Transverse colon (tissue), 4 donors: Measurements from ENCODE around the gene ABCF1. TPM values are rescaled to one million over a fixed set of nuclear protein-coding genes. Genes with fewer than 3 reads are reported as not detected.

Source experiments
- DNase-seq: peaks from one replicate; pipeline ENCODE4 v3.0.0-alpha.2; 2019
- H3K27ac ChIP-seq, 4 donors: fragments of 200-600 bp; sonication (generic); 2 replicates each; pipeline ENCODE4 v1.5.1; 2016 to 2018; ENCODE audit warnings: inconsistent platforms in 4 of 4
- H3K27me3 ChIP-seq: fragments of 200-600 bp; sonication (generic); 2 replicates; pipeline ENCODE4 v1.5.1; 2017; ENCODE audit warnings: inconsistent platforms
- H3K36me3 ChIP-seq, 4 donors: fragments of 200-600 bp; sonication (generic); 2 replicates each; pipeline ENCODE4 v1.5.1; 2017 to 2019; ENCODE audit warnings: inconsistent platforms in 4 of 4
- H3K4me1 ChIP-seq, 4 donors: fragments of 200-600 bp; sonication (generic); 2 replicates each; pipeline ENCODE4 v1.5.1; 2017 to 2020; ENCODE audit warnings: inconsistent platforms in 4 of 4
- H3K4me3 ChIP-seq, 4 donors: fragments of 200-600 bp; sonication (generic); 1 replicate in 1 of 4; 2 replicates in 3 of 4; pipeline versions ENCODE4 v1.5.1 to v1.6.1; 2017 to 2019; ENCODE audit warnings: inconsistent platforms in 4 of 4
- H3K9me3 ChIP-seq, 2 donors: fragments of 200-600 bp; sonication (generic); 2 replicates each; pipeline ENCODE4 v1.5.1; 2017 to 2019; ENCODE audit warnings: inconsistent platforms in 2 of 2
- EP300 ChIP-seq: sonication (generic); formaldehyde crosslinking; IDR thresholded peaks from one replicate; pipeline ENCODE4 v1.6.1; 2017; ENCODE audit warnings: antibody characterized with exemption, low read depth
- POLR2A ChIP-seq: fragments of 450-650 bp; IDR thresholded peaks from one replicate; pipeline ENCODE4 v1.6.1; 2016; ENCODE audit warnings: antibody characterized with exemption, mild to moderate bottlenecking, moderate library complexity
- POLR2AphosphoS5 ChIP-seq, 3 donors: sonication (generic); formaldehyde crosslinking; IDR thresholded peaks; one replicate each; pipeline ENCODE4 v1.6.1; 2016; ENCODE audit warnings: antibody characterized with exemption in 3 of 3
- WGBS, 2 donors: methylation state at CpG; one replicate each; pipeline ENCODE4 v1.1.5; 2018; ENCODE audit warnings: low coverage in 1 of 2; 5-methylcytosine and 5-hydroxymethylcytosine counted together
- in situ Hi-C, 4 donors: fragments of 200-750 bp; cut with MboI; loops; one replicate each; pipeline versions ENCODE4 v1.15.0 to v1.15.1; 2017; ENCODE audit warnings: low sequenced_read_pairs in 3 of 4, low pct_ligation_motif_present in 1 of 4, low pct_unique_long_range_greater_than_20kb in 1 of 4
- intact Hi-C: fragments of 100-400 bp; cut with DNase I; formaldehyde crosslinking; loops from one replicate; pipeline ENCODE4 v1.15.1; 2023; ENCODE audit warnings: low total_unique reads
- total RNA-seq, 4 donors: library from RNA; depleted of rRNA; stranded (reverse); fragments of >200 nt; gene quantifications; one replicate each; pipeline ENCODE4 v1.1.0, GENCODE V29; 2016
- TF ChIP-seq, protein P1 (sequence below), 5 experiments: fragments of 200-600 bp in 3 of 5; fragments of 450-650 bp in 2 of 5; sonication (generic) in 3 of 5; IDR thresholded peaks; 1 replicate in 2 of 5; 2 replicates in 3 of 5; pipeline ENCODE4 v1.5.1; 2016 to 2017; ENCODE audit warnings: antibody characterized with exemption in 5 of 5, inconsistent platforms in 3 of 5, mild to moderate bottlenecking in 2 of 5, moderate library complexity in 1 of 5

The ABCF1 gene
- total RNA-seq, 4 donors from 2014 or later, result 33.0 to 52.0 (median 40.1) TPM

DNA sequence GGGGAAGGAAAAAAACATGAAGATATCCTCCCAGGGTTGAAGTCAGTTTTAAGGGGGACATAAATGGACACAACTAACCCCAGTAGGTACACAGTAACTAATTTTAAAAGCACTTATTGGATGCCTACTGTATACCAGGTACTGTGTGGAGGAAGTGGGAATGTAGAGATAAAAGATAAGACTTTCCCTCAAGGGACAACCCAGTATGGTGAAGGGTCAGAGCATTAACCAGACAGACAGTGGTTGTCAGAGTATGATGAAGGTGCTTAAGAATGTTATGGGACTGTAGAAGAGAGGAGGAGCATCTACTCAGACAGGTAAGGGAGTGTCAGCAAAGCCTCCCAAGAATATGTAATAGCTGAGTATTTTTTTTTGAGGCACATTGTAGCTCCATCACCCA lies 906 bp downstream of the ABCF1 start:
- DNase-seq, result no peak
- no peaks in the 10 kb centered on the region for H3K9me3 ChIP-seq
- H3K27ac ChIP-seq, result peak overlapping the region; percentile 82 to 96 (median 91)
- intact Hi-C loops (no loop called here), in situ Hi-C loops (no loop called here)
- no peaks in the 10 kb centered on the region for H3K27me3 ChIP-seq
- H3K4me1 ChIP-seq, result peaks cover 20 to 36% (median 30%) of the 10 kb centered on the region in 4 donors
- peaks cover 0 to 4% (median 1%) of the 10 kb centered on the region in 4 donors for H3K36me3 ChIP-seq
- no peak for TF ChIP-seq POLR2A
- no peak for TF ChIP-seq POLR2AphosphoS5 (IDR thresholded peaks at IDR 0.05)
- TF ChIP-seq, protein P1, sequence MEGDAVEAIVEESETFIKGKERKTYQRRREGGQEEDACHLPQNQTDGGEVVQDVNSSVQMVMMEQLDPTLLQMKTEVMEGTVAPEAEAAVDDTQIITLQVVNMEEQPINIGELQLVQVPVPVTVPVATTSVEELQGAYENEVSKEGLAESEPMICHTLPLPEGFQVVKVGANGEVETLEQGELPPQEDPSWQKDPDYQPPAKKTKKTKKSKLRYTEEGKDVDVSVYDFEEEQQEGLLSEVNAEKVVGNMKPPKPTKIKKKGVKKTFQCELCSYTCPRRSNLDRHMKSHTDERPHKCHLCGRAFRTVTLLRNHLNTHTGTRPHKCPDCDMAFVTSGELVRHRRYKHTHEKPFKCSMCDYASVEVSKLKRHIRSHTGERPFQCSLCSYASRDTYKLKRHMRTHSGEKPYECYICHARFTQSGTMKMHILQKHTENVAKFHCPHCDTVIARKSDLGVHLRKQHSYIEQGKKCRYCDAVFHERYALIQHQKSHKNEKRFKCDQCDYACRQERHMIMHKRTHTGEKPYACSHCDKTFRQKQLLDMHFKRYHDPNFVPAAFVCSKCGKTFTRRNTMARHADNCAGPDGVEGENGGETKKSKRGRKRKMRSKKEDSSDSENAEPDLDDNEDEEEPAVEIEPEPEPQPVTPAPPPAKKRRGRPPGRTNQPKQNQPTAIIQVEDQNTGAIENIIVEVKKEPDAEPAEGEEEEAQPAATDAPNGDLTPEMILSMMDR (IDR thresholded peaks at IDR 0.05), result no peak
- peak overlapping the region in 3 of 4 donors; percentile 51 to 79 (median 51) for H3K4me3 ChIP-seq

DNA sequence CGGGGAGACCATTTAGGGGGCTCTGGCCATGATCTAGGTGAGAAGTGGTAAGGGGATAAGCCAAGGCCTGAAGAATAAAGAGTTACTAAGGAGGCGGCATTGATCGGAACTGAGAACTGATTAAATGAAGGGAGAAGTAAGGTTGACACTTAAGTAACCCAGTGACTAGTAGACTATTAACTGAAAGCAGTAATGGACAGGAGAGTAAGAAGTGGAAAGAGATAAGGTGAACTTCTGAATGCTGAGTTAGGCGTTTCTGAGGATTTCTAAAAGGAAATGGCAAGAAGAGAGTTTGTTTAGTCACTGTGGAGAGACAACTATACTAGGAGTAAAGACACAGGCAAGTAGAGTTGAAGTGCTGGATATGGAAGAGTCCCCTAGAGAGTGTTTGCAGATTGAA lies 1.9 kb downstream of the ABCF1 start:
- intact Hi-C loops (no loop called here), in situ Hi-C loops (no loop called here)
- 53 to 54% methylated on average over 4 of the region's 4 CpGs for WGBS, 2 donors
- H3K4me1 ChIP-seq, result peaks cover 20 to 36% (median 30%) of the 10 kb centered on the region in 4 donors
- no peaks in the 10 kb centered on the region for H3K9me3 ChIP-seq
- DNase-seq, result no peak
- H3K27me3 ChIP-seq, result no peaks in the 10 kb centered on the region
- H3K36me3 ChIP-seq, result peaks cover 0 to 14% (median 6%) of the 10 kb centered on the region in 4 donors
- no peak overlapping the region for H3K4me3 ChIP-seq
- H3K27ac ChIP-seq, result no peak overlapping the region
- no peak for TF ChIP-seq POLR2AphosphoS5 (IDR thresholded peaks at IDR 0.05)
- TF ChIP-seq, protein P1 (IDR thresholded peaks at IDR 0.05), result no peak

DNA sequence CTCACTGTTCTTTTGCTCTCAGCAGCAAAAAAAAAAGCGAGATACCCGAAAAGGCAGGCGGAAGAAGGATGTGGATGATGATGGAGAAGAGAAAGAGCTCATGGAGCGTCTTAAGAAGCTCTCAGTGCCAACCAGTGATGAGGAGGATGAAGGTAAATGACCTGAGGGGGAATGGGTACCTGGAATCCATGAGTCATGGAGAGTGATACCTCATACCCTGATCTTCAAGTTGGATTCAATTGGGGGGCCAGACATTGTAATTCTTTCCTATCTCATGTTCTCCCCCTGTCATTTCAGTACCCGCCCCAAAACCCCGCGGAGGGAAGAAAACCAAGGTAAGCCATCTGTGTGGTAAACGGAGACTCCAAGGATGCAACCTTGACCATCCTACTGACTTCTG lies 6.8 kb downstream of the ABCF1 start:
- H3K4me1 ChIP-seq, result peaks cover under 1 to 8% (median 8%) of the 10 kb centered on the region in 4 donors
- in situ Hi-C loops, result no loop called here
- H3K9me3 ChIP-seq, result no peaks in the 10 kb centered on the region
- peaks cover 0 to 56% (median 30%) of the 10 kb centered on the region in 4 donors for H3K36me3 ChIP-seq
- no peak overlapping the region for H3K4me3 ChIP-seq
- no peaks in the 10 kb centered on the region for H3K27me3 ChIP-seq
- intact Hi-C loops, result no loop called here
- DNase-seq, result no peak
- WGBS, 2 donors, result 93 to 95% methylated on average over 8 of the region's 8 CpGs
- no peak overlapping the region for H3K27ac ChIP-seq
- TF ChIP-seq, protein P1 (IDR thresholded peaks at IDR 0.05), result no peak
- TF ChIP-seq POLR2AphosphoS5 (IDR thresholded peaks at IDR 0.05), result no peak
- no peak for TF ChIP-seq POLR2A
- no peak for TF ChIP-seq EP300

DNA sequence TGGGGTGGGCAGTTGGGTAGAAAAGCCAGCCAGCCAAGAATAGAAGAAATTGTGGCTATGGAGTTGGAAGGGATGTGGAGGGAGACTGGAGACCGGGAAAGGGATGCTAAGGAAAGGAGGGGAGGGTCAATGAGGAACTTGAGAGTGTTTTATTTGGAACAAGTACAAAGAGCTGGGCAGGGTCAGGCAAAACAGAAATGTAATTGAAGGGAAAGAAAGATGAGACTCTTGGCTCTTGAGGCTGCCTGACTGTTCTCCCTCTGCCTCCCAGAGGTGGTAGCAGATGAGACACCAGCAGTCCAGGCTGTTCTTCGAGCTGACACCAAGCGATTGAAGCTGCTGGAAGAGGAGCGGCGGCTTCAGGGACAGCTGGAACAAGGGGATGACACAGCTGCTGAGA lies 12.7 kb downstream of the ABCF1 start:
- in situ Hi-C loops, result no loop called here
- Histone ChIP-seq H3K27me3 (no peaks in the 10 kb centered on the region), H3K36me3 (peaks cover 0 to 92% (median 46%) of the 10 kb centered on the region in 4 donors), H3K9me3 (no peaks in the 10 kb centered on the region), H3K27ac (no peak overlapping the region), H3K4me3 (no peak overlapping the region), H3K4me1 (no peaks in the 10 kb centered on the region)
- WGBS, 2 donors, result 50 to 87% methylated on average over 1 to 5 of the region's 5 CpGs
- TF ChIP-seq POLR2AphosphoS5 (IDR thresholded peaks at IDR 0.05) (no peak), EP300 (no peak), POLR2A (no peak)
- TF ChIP-seq, protein P1 (IDR thresholded peaks at IDR 0.05), result no peak
- intact Hi-C loops, result no loop called here
- no peak for DNase-seq
